Measurements from ENCODE around the gene USP3. TPM values are rescaled to one million over a fixed set of nuclear protein-coding genes. Genes with fewer than 3 reads are reported as not detected.
A peak's percentile ranks its signal among the peaks of the same experiment; 100 is the strongest.

USP3 gene
- total and polyA plus RNA-seq, 2 experiments from 2014 or later = 15.4 to 21.0 TPM

DNA sequence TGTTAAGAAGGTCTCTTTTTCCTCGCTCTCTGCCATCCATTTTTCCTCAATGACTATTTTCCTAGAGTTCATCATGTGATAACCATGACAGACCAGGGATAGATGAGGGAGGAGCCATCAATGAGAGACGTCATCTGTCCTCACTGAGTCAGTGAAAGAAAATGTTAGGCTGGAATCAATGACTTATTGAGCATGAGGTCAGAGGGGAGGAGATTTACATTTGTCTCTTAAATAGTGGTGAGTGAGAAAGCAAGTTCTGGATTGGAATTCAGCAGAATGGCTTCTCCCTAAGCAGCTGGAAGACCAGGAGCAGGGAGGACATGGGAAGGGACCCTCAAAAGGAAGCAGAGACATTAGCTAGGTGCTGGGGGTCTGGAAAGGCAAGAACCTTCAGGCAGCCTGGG lies 28.2 kb upstream of the USP3 start:
- peak overlapping the region; percentile 20 for H3K4me2 ChIP-seq (ENCODE audit: unreplicated experiment)
- H3K9ac ChIP-seq = peak overlapping the region; percentile 30; the same call in 1 of the 2 replicates
- no peaks in the 10 kb centered on the region for H3K36me3 ChIP-seq (ENCODE audit: low read depth)
- in situ Hi-C loops (cut with MboI) = no loop called here
- no peak overlapping the region for H3K4me3 ChIP-seq
- TF ChIP-seq EZH2phosphoT487 (IDR thresholded peaks at IDR 0.05; ENCODE audit: insufficient read depth, low read depth) = no peak
- TF ChIP-seq EZH2 (IDR thresholded peaks at IDR 0.05; ENCODE audit: insufficient read depth, poor library complexity, severe bottlenecking) = no peak
- no peaks in the 10 kb centered on the region for H3K27me3 ChIP-seq (replicated peaks; ENCODE audit: insufficient read depth)
- H4K20me1 ChIP-seq (ENCODE audit: insufficient read depth) = no peaks in the 10 kb centered on the region
- peak overlapping the region; percentile 49 for H2AFZ ChIP-seq
- H3K27ac ChIP-seq = peak overlapping the region; percentile 50
- H3K4me1 ChIP-seq (ENCODE audit: insufficient read depth) = peaks cover 46% of the 10 kb centered on the region
- H3K79me2 ChIP-seq (ENCODE audit: insufficient read depth) = no peaks in the 10 kb centered on the region
- DNase-seq = peak; percentile 98
- no peaks in the 10 kb centered on the region for H3K9me2 ChIP-seq (ENCODE audit: insufficient read depth)
- H3F3A ChIP-seq (ENCODE audit: insufficient read depth) = peaks cover 35% of the 10 kb centered on the region
- WGBS, 2 experiments (ENCODE audit: low coverage in 1 of 2, low lambda C conversion rate in 2 of 2, missing lambda C conversion rate in 2 of 2) = 4 to 5% methylated on average over 2 of the region's 2 CpGs
- H3K9me3 ChIP-seq (ENCODE audit: low read depth) = no peaks in the 10 kb centered on the region

DNA sequence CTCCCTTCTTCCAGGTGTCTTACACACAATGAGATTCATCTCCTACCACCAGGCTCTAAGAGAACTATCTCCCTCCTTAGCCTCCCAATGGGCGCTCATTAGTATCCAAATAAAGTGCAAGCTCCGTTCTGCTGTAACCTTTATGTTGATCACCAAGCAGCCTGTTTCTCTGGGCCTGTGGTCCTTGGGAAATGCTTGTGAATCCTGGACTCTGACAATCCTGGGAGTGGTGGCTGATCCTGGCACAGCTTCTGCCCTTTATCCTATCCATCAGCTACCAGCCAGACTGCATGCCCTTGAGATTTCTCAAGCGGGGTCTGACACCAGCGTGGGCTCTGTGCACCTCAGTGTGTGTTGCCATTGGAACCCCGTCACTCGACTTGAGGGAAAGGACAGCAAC lies 26.1 kb upstream of the USP3 start:
- H3F3A ChIP-seq (ENCODE audit: insufficient read depth) = peaks cover 34% of the 10 kb centered on the region
- H3K79me2 ChIP-seq (ENCODE audit: insufficient read depth) = no peaks in the 10 kb centered on the region
- H3K9ac ChIP-seq = no peak overlapping the region
- WGBS, 2 experiments (ENCODE audit: low coverage in 1 of 2, low lambda C conversion rate in 2 of 2, missing lambda C conversion rate in 2 of 2) = 98% methylated on average over 6 of the region's 6 CpGs
- no peak overlapping the region for H2AFZ ChIP-seq
- H3K27ac ChIP-seq = no peak overlapping the region
- no peaks in the 10 kb centered on the region for H3K36me3 ChIP-seq (ENCODE audit: low read depth)
- H3K4me1 ChIP-seq (ENCODE audit: insufficient read depth) = peaks cover 46% of the 10 kb centered on the region
- in situ Hi-C loops (cut with MboI) = no loop called here
- H4K20me1 ChIP-seq (ENCODE audit: insufficient read depth) = no peaks in the 10 kb centered on the region
- no peaks in the 10 kb centered on the region for H3K9me2 ChIP-seq (ENCODE audit: insufficient read depth)
- H3K27me3 ChIP-seq (replicated peaks; ENCODE audit: insufficient read depth) = no peaks in the 10 kb centered on the region
- H3K4me3 ChIP-seq = no peak overlapping the region
- H3K9me3 ChIP-seq (ENCODE audit: low read depth) = no peaks in the 10 kb centered on the region
- DNase-seq = no peak
- TF ChIP-seq EZH2 (IDR thresholded peaks at IDR 0.05; ENCODE audit: insufficient read depth, poor library complexity, severe bottlenecking) (no peak), EZH2phosphoT487 (IDR thresholded peaks at IDR 0.05; ENCODE audit: insufficient read depth, low read depth) (no peak)
- no peak overlapping the region for H3K4me2 ChIP-seq (ENCODE audit: unreplicated experiment)

DNA sequence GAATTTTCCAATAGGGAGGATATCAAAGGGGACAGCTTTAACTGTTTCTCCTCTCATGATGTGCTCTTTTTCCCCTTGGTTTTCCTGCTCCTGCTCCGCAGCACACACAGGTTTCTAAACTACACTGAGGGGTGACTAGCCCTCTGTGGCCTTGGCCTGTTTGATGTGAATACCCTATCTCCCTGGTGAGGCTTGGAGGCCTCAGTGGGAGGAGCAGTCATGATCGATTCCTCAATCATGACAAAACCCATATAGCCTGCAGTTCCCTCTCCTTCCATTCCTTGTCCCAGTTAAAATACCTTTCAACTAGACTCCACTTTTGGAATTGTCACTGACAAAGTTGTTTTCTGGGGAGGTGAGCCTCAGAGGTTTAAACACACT lies 24.0 kb upstream of the USP3 start:
- H3K9me2 ChIP-seq (ENCODE audit: insufficient read depth) = no peaks in the 10 kb centered on the region
- TF ChIP-seq EZH2 (IDR thresholded peaks at IDR 0.05; ENCODE audit: insufficient read depth, poor library complexity, severe bottlenecking) (no peak), EZH2phosphoT487 (IDR thresholded peaks at IDR 0.05; ENCODE audit: insufficient read depth, low read depth) (no peak)
- 91 to 100% methylated on average over 2 of the region's 2 CpGs for WGBS, 2 experiments (ENCODE audit: low coverage in 1 of 2, low lambda C conversion rate in 2 of 2, missing lambda C conversion rate in 2 of 2)
- no peak overlapping the region for H2AFZ ChIP-seq
- DNase-seq = no peak
- no peaks in the 10 kb centered on the region for H3K79me2 ChIP-seq (ENCODE audit: insufficient read depth)
- no peaks in the 10 kb centered on the region for H3K9me3 ChIP-seq (ENCODE audit: low read depth)
- H3K4me1 ChIP-seq (ENCODE audit: insufficient read depth) = peaks cover 38% of the 10 kb centered on the region
- H3K9ac ChIP-seq = peak overlapping the region; percentile 17; the same call in 1 of the 2 replicates
- H3K4me3 ChIP-seq = no peak overlapping the region
- in situ Hi-C loops (cut with MboI) = no loop called here
- no peak overlapping the region for H3K4me2 ChIP-seq (ENCODE audit: unreplicated experiment)
- H3F3A ChIP-seq (ENCODE audit: insufficient read depth) = peaks cover 22% of the 10 kb centered on the region
- no peaks in the 10 kb centered on the region for H3K36me3 ChIP-seq (ENCODE audit: low read depth)
- no peaks in the 10 kb centered on the region for H3K27me3 ChIP-seq (replicated peaks; ENCODE audit: insufficient read depth)
- no peaks in the 10 kb centered on the region for H4K20me1 ChIP-seq (ENCODE audit: insufficient read depth)
- no peak overlapping the region for H3K27ac ChIP-seq

DNA sequence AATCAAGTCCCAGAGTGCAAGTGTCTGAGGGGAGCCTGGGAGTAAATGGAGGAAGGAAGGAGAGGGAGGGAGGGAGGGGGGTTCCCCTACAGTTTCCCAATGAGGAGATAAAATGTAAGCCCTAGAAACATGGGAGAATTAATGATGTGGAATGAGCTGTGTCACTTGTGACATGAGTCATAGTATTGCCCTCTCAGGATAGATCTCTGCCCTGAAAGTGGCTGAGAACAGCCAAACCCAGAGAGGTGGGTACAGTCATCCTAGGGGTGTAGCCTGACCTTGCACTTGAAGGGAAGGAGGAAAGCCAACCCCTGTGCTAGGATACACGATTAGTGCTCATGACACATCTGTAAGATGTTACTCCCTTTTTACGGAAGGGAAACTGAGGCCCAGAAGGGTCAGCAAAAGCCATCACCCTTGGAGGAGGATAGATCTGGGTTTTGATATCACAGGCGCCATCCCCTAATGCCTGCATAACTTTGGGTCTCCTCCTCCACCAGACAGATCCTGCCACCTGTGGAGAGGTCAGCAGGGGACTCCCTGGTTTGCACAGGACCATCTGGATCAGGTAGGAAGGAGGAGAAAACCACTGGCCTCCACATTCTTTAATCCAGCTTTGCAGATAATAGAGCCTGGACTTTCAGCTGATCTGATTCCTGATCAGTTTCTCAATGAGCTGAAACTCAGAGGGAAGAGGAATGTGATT lies 23.1 kb upstream of the USP3 start:
- no peak overlapping the region for H3K9ac ChIP-seq
- no peaks in the 10 kb centered on the region for H3K27me3 ChIP-seq (replicated peaks; ENCODE audit: insufficient read depth)
- peak; percentile 75 for DNase-seq
- no peaks in the 10 kb centered on the region for H3K79me2 ChIP-seq (ENCODE audit: insufficient read depth)
- no peak for TF ChIP-seq EZH2 (IDR thresholded peaks at IDR 0.05; ENCODE audit: insufficient read depth, poor library complexity, severe bottlenecking)
- TF ChIP-seq EZH2phosphoT487 (IDR thresholded peaks at IDR 0.05; ENCODE audit: insufficient read depth, low read depth) = no peak
- no peaks in the 10 kb centered on the region for H3K36me3 ChIP-seq (ENCODE audit: low read depth)
- no peaks in the 10 kb centered on the region for H4K20me1 ChIP-seq (ENCODE audit: insufficient read depth)
- H3F3A ChIP-seq (ENCODE audit: insufficient read depth) = peaks cover 17% of the 10 kb centered on the region
- no peaks in the 10 kb centered on the region for H3K9me2 ChIP-seq (ENCODE audit: insufficient read depth)
- 79 to 86% methylated on average over 3 of the region's 3 CpGs for WGBS, 2 experiments (ENCODE audit: low coverage in 1 of 2, low lambda C conversion rate in 2 of 2, missing lambda C conversion rate in 2 of 2)
- no peak overlapping the region for H3K27ac ChIP-seq
- no peak overlapping the region for H2AFZ ChIP-seq
- no peaks in the 10 kb centered on the region for H3K9me3 ChIP-seq (ENCODE audit: low read depth)
- H3K4me2 ChIP-seq (ENCODE audit: unreplicated experiment) = no peak overlapping the region
- in situ Hi-C loops (cut with MboI) = no loop called here
- H3K4me1 ChIP-seq (ENCODE audit: insufficient read depth) = peaks cover 32% of the 10 kb centered on the region
- no peak overlapping the region for H3K4me3 ChIP-seq

Data from GM23248 (cell line).